Thyroid gland (tissue), 4 donors: ENCODE measurements around the gene NDUFB6.

Experiments
- CTCF ChIP-seq, 6 experiments: fragments of 200-600 bp in 3 of 6; fragments of 450-650 bp in 3 of 6; sonication (generic) in 3 of 6; IDR thresholded peaks; one replicate each; pipeline ENCODE4 v1.5.1; 2016 to 2019; ENCODE audit warnings: antibody characterized with exemption in 6 of 6, mild to moderate bottlenecking in 2 of 6, inconsistent platforms in 1 of 6, moderate library complexity in 1 of 6
- POLR2A ChIP-seq, 2 donors: fragments of 450-650 bp; IDR thresholded peaks; one replicate each; pipeline ENCODE4 v1.6.1; 2017; ENCODE audit warnings: antibody characterized with exemption in 2 of 2, mild to moderate bottlenecking in 2 of 2, moderate library complexity in 1 of 2

GRCh38 chr9:32526041-32526706 lies 46.8 kb downstream of the NDUFB6 start, which contains the start of gene RIGI:
- TF ChIP-seq CTCF (IDR thresholded peaks at IDR 0.05) (peak in 5 of 6 experiments; percentile 35 to 88 (median 56)), POLR2A (IDR thresholded peaks at IDR 0.05) (peak in 1 of 2 donors; percentile 84)
